Spleen (tissue), 7 donors: ENCODE results near the gene OSBPL8.

Experiments
- POLR2A ChIP-seq, 3 donors: fragments of 450-650 bp; IDR thresholded peaks; one replicate each; pipeline ENCODE4 v1.5.1; 2017; ENCODE audit warnings: antibody characterized with exemption in 3 of 3, mild to moderate bottlenecking in 1 of 3
- TF ChIP-seq, protein P1 (sequence below), 11 experiments: fragments of 200-600 bp in 7 of 11; fragments of 450-650 bp in 4 of 11; sonication (generic) in 4 of 11; IDR thresholded peaks in 8 of 11; conservative IDR thresholded peaks in 3 of 11; 1 replicate in 7 of 11; 2 replicates in 4 of 11; pipeline versions ENCODE4 v1.4.0 to v1.8.0; 2016 to 2021; ENCODE audit warnings: antibody characterized with exemption in 11 of 11, inconsistent platforms in 4 of 11, mild to moderate bottlenecking in 1 of 11
- donor health status: DM: no; HTN: no; CAD: no; lungs with moderate emphysema.
- donor health status: DM: no; HTN: no; CAD: no.
- donor health status: DM: no; HTN: no; CAD: no.

DNA sequence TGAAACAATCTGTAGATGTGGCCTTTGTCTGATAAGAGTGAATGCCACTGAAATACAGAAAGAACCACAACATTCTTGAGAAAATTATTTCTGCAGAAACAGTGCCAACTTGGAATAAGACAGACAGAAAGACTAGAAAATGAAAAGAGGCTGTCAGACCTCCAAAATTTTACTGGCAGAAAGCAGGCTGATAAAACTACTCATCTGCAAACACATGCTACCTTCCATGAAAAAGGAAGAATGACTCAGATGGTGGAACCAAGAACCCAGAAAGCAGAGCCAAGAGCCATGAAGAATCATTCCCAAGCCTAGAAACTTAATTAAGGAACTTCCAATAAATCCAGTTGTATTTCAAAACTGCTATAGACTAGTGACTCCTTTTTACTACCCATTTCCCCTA is 31.9 kb upstream of the OSBPL8 start:
- TF ChIP-seq, protein P1, sequence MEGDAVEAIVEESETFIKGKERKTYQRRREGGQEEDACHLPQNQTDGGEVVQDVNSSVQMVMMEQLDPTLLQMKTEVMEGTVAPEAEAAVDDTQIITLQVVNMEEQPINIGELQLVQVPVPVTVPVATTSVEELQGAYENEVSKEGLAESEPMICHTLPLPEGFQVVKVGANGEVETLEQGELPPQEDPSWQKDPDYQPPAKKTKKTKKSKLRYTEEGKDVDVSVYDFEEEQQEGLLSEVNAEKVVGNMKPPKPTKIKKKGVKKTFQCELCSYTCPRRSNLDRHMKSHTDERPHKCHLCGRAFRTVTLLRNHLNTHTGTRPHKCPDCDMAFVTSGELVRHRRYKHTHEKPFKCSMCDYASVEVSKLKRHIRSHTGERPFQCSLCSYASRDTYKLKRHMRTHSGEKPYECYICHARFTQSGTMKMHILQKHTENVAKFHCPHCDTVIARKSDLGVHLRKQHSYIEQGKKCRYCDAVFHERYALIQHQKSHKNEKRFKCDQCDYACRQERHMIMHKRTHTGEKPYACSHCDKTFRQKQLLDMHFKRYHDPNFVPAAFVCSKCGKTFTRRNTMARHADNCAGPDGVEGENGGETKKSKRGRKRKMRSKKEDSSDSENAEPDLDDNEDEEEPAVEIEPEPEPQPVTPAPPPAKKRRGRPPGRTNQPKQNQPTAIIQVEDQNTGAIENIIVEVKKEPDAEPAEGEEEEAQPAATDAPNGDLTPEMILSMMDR (IDR thresholded peaks at IDR 0.05 in 8 of 11, conservative IDR thresholded peaks at IDR 0.05 in 3 of 11): no peak
- TF ChIP-seq POLR2A (IDR thresholded peaks at IDR 0.05): no peak
